SK-N-SH treated with all-trans-retinoic acid at 6 μM for 48 hours (cell line): ENCODE measurements around the gene LY6G5C.

ENCODE experiments used
- ATAC-seq: fragments of 200-7000 bp; cut with Tn5 transposase; 3 replicates; pipeline ENCODE4 v1.9.1; 2020; ENCODE audit warnings: mild to moderate bottlenecking, moderate library complexity
- ARNTL ChIP-seq: fragments of 450-650 bp; formaldehyde crosslinking; IDR thresholded peaks from 2 replicates; pipeline ENCODE4 v1.5.0; 2020; ENCODE audit warnings: low read depth, mild to moderate bottlenecking, moderate library complexity, borderline replicate concordance
- BACH2 ChIP-seq: fragments of 250-450 bp; sonication (Bioruptor Pico); IDR thresholded peaks from 2 replicates; pipeline ENCODE4 v1.9.0; 2021; ENCODE audit warnings: mild to moderate bottlenecking, borderline replicate concordance
- CREB5 ChIP-seq: fragments of 250-450 bp; sonication (Bioruptor Pico); IDR thresholded peaks from 2 replicates; pipeline ENCODE4 v1.5.1; 2020; ENCODE audit warnings: low read depth, mild to moderate bottlenecking, moderate library complexity
- CSDC2 ChIP-seq: fragments of 250-450 bp; sonication (Bioruptor Pico); IDR thresholded peaks from 2 replicates; pipeline ENCODE4 v1.5.0; 2020; ENCODE audit warnings: mild to moderate bottlenecking, moderate library complexity
- CSRNP3 ChIP-seq: fragments of 250-450 bp; sonication (Bioruptor Pico); IDR thresholded peaks from 2 replicates; pipeline ENCODE4 v1.5.1; 2021; ENCODE audit warnings: mild to moderate bottlenecking, moderate library complexity
- ESRRG ChIP-seq: fragments of 250-450 bp; sonication (Bioruptor Pico); IDR thresholded peaks from 2 replicates; pipeline ENCODE4 v1.6.1; 2021; ENCODE audit warnings: mild to moderate bottlenecking
- GLIS3 ChIP-seq: fragments of 250-450 bp; sonication (Bioruptor Pico); IDR thresholded peaks from 2 replicates; pipeline ENCODE4 v1.5.0; 2020; ENCODE audit warnings: mild to moderate bottlenecking, moderate library complexity
- ISL1 ChIP-seq: fragments of 250-450 bp; sonication (Bioruptor Pico); IDR thresholded peaks from 2 replicates; pipeline ENCODE4 v2.1.2; 2022; ENCODE audit warnings: mild to moderate bottlenecking, moderate library complexity
- OSR1 ChIP-seq: fragments of 250-450 bp; sonication (Bioruptor Pico); IDR thresholded peaks from 2 replicates; pipeline ENCODE4 v1.8.0; 2022; ENCODE audit warnings: moderate library complexity, mild to moderate bottlenecking, inconsistent platforms
- PATZ1 ChIP-seq: fragments of 250-450 bp; sonication (Bioruptor Pico); IDR thresholded peaks from 2 replicates; pipeline ENCODE4 v1.8.0; 2020; ENCODE audit warnings: mild to moderate bottlenecking, moderate library complexity, borderline replicate concordance
- POU6F1 ChIP-seq: fragments of 250-450 bp; sonication (Bioruptor Pico); IDR thresholded peaks from 2 replicates; pipeline ENCODE4 v1.8.0; 2021; ENCODE audit warnings: low read depth, mild to moderate bottlenecking, moderate library complexity, borderline replicate concordance
- PPARA ChIP-seq: fragments of 250-450 bp; sonication (Bioruptor Pico); IDR thresholded peaks from 2 replicates; pipeline ENCODE4 v1.5.0; 2020; ENCODE audit warnings: mild to moderate bottlenecking, borderline replicate concordance
- RARB ChIP-seq: fragments of 250-450 bp; sonication (Bioruptor Pico); IDR thresholded peaks from 2 replicates; pipeline ENCODE4 v1.8.0; 2021; ENCODE audit warnings: mild to moderate bottlenecking, moderate library complexity
- SNAI2 ChIP-seq: fragments of 250-450 bp; sonication (Bioruptor Pico); IDR thresholded peaks from 2 replicates; pipeline ENCODE4 v1.5.0; 2020; ENCODE audit warnings: mild to moderate bottlenecking, moderate library complexity
- TCF4 ChIP-seq: fragments of 250-450 bp; sonication (Bioruptor Pico); IDR thresholded peaks from 2 replicates; pipeline ENCODE4 v1.8.0; 2021; ENCODE audit warnings: mild to moderate bottlenecking, moderate library complexity, borderline replicate concordance
- TOX ChIP-seq: fragments of 250-450 bp; sonication (Bioruptor Pico); IDR thresholded peaks from 2 replicates; pipeline ENCODE4 v1.8.0; 2021; ENCODE audit warnings: mild to moderate bottlenecking, moderate library complexity, borderline replicate concordance
- TSHZ2 ChIP-seq: fragments of 250-450 bp; sonication (Bioruptor Pico); IDR thresholded peaks from 2 replicates; pipeline ENCODE4 v1.5.0; 2020; ENCODE audit warnings: mild to moderate bottlenecking, moderate library complexity
- ZC3H10 ChIP-seq: fragments of 250-450 bp; sonication (Bioruptor Pico); IDR thresholded peaks from 2 replicates; pipeline ENCODE4 v1.5.1; 2021; ENCODE audit warnings: mild to moderate bottlenecking, moderate library complexity
- ZFP3 ChIP-seq: fragments of 250-450 bp; sonication (Bioruptor Pico); IDR thresholded peaks from 2 replicates; pipeline ENCODE4 v1.5.0; 2020; ENCODE audit warnings: mild to moderate bottlenecking, moderate library complexity
- ZFP30 ChIP-seq: fragments of 450-650 bp; formaldehyde crosslinking; IDR thresholded peaks from 2 replicates; pipeline ENCODE4 v1.5.0; 2022; ENCODE audit warnings: mild to moderate bottlenecking, moderate library complexity
- ZNF565 ChIP-seq: fragments of 450-650 bp; formaldehyde crosslinking; conservative IDR thresholded peaks from 2 replicates; pipeline ENCODE4 v1.5.0; 2020; ENCODE audit warnings: low read depth, mild to moderate bottlenecking, moderate library complexity
- ZNF70 ChIP-seq: fragments of 450-650 bp; formaldehyde crosslinking; IDR thresholded peaks from 2 replicates; pipeline ENCODE4 v1.5.0; 2020; ENCODE audit warnings: mild to moderate bottlenecking, moderate library complexity

LY6G5C gene

GRCh38 chr6:31691078-31691463 is 10.2 kb upstream of the LY6G5C start:
- no peak for ATAC-seq
- TF ChIP-seq BACH2, result no peak
- TF ChIP-seq ISL1 (CRISPR knock-in tag), result no peak
- TF ChIP-seq POU6F1 (CRISPR knock-in tag), result no peak
- TF ChIP-seq PPARA (CRISPR knock-in tag), result no peak
- TF ChIP-seq ZC3H10, result no peak
- no peak for TF ChIP-seq GLIS3 (CRISPR knock-in tag)
- no peak for TF ChIP-seq ESRRG (CRISPR knock-in tag)
- TF ChIP-seq OSR1 (CRISPR knock-in tag), result no peak
- TF ChIP-seq ZFP30, result no peak
- no peak for TF ChIP-seq TSHZ2 (CRISPR knock-in tag)
- no peak for TF ChIP-seq ARNTL (CRISPR knock-in tag)
- no peak for TF ChIP-seq CREB5
- TF ChIP-seq, all 23 proteins: peak for 0

GRCh38 chr6:31690231-31691077 is 9.6 kb upstream of the LY6G5C start:
- ATAC-seq, result no peak

More at GRCh38 chr6:31690231-31691077, 9.6 kb upstream of the LY6G5C start:
- TF ChIP-seq CREB5, result no peak
- no peak for TF ChIP-seq ZNF70 (CRISPR knock-in tag)
- no peak for TF ChIP-seq PPARA (CRISPR knock-in tag)
- no peak for TF ChIP-seq ZC3H10
- TF ChIP-seq ZNF565 (CRISPR knock-in tag), result no peak
- no peak for TF ChIP-seq TCF4
- TF ChIP-seq BACH2, result no peak
- TF ChIP-seq OSR1 (CRISPR knock-in tag), result no peak
- no peak for TF ChIP-seq POU6F1 (CRISPR knock-in tag)
- TF ChIP-seq ZFP3 (CRISPR knock-in tag), result no peak
- no peak for TF ChIP-seq ISL1 (CRISPR knock-in tag)
- TF ChIP-seq CSDC2, result no peak
- TF ChIP-seq RARB (CRISPR knock-in tag), result no peak
- TF ChIP-seq SNAI2 (CRISPR knock-in tag), result no peak
- TF ChIP-seq GLIS3 (CRISPR knock-in tag), result no peak
- TF ChIP-seq ESRRG (CRISPR knock-in tag), result no peak
- TF ChIP-seq TOX (CRISPR knock-in tag), result no peak
- TF ChIP-seq PATZ1 (CRISPR knock-in tag), result no peak
- TF ChIP-seq CSRNP3 (CRISPR knock-in tag), result no peak
